ENCODE results near the gene LMF1.

LMF1 gene

DNA sequence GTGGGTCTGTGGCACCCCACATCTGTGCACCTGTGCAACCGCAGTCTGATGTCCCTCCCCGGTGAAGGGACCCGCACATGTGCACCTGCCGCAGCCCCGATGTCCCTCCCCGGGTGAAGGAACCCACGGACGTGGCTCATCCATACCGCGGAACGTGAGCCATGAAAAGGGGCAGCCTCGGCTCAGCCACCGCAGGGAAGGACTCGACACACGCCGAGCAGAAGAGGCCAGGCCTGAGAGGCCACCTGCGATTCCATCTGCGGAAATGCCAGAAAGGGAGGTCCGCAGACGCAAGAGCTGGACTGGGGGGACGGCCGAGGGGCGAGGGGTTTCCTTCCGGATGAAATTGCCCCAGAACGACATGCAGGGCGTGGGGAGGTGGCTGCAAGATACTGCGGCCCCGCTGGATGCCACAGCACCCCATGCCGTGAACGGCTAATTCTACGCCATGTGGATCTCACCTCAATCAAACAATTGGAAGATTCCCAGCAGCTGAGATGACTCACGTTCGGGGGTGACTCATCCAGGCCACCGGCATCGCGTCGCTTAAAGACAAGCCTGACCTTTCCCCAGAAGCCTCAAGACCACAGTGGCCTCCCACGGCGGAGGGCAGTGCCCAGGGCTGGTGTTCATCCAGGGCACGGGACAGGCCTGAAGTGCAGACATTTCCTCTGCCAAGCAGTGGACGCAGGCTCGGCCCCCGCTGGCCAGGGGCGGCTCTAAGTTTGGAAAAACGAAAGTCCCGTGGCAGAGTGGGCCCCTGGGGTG, 31.8 kb upstream of the LMF1 start:
- no peak for DNase-seq

DNA sequence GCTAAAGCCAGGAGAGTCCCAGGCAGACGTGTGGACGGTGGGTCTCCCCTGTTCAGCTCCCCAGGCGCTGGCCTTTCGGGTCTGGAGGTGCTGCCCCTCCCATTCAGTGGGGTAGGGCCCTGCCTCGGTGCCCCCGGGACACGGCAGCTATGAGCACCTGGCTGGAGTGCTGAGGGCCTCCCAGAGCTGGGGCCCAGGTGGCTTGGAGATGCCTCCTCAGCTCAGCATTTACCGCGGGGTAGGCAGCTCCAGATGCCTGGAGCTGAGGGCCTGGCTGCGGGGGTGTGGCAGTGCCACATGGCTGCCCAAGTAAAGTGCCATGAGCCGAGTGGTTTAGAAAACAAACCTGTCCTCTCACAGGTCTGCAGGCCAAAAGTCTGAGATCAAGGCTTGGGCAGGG, 30.3 kb upstream of the LMF1 start:
- DNase-seq, result no peak

- DNase-seq, result no peak
These were observed 29.8 kb upstream of the LMF1 start for GRCh38 chr16:1000608-1001007.

- no peak for DNase-seq
These were observed 28.9 kb upstream of the LMF1 start for GRCh38 chr16:999677-1000076.

- DNase-seq, result no peak
These were observed 27.8 kb upstream of the LMF1 start for GRCh38 chr16:998615-999014.

- no peak for DNase-seq
These were observed 27.4 kb upstream of the LMF1 start for GRCh38 chr16:998211-998610.

- DNase-seq, result no peak
These were observed 26.8 kb upstream of the LMF1 start for GRCh38 chr16:997440-998051.

- no peak for DNase-seq
These were observed 25.9 kb upstream of the LMF1 start for GRCh38 chr16:996681-997080.

DNA sequence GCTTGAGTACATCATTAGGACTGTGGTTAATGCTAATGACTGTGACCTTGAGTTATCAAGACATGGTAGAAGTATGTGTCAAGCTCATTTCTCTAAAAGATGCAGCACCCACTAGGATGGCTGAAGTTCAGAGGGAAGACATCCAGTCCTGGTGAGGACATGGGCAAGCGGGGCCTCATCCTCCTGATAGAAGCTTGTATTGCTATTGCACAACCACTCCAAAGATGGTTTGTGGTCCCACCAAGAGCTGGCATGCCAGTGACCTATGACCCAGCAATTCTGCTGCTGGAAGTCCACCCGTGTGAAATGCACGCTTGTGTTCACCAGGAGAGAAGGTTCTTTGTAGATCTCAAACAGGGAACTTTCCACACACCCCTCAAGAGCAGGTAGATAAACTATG, 25.0 kb upstream of the LMF1 start:
- no peak for DNase-seq

GRCh38 chr16:995087-995486, 24.3 kb upstream of the LMF1 start:
- no peak for DNase-seq

GRCh38 chr16:993731-994130, 22.9 kb upstream of the LMF1 start:
- no peak for DNase-seq

GRCh38 chr16:991773-992172, 21.0 kb upstream of the LMF1 start:
- no peak for DNase-seq

DNA sequence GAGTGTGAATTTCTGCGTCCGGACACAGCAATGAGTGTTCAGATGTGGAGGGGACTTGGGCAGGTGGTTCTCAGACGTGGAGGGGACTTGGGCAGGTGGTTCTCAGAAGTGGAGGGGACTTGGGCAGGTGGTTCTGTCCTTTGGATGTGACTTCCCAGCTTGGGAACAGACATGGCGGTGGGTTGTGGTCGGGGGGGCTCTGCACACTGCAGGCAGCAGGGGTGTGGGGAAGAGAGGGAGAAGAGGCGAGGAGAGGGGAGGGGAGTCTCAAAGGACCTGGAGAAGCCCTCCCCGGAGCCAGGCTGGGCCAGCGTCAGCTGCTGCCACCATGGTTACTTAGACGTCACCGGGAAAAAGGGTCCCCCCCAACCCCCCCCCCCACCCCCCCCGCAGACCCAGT, 20.6 kb upstream of the LMF1 start:
- DNase-seq, result no peak

GRCh38 chr16:990516-991291, 19.9 kb upstream of the LMF1 start:
- DNase-seq, result no peak

DNA sequence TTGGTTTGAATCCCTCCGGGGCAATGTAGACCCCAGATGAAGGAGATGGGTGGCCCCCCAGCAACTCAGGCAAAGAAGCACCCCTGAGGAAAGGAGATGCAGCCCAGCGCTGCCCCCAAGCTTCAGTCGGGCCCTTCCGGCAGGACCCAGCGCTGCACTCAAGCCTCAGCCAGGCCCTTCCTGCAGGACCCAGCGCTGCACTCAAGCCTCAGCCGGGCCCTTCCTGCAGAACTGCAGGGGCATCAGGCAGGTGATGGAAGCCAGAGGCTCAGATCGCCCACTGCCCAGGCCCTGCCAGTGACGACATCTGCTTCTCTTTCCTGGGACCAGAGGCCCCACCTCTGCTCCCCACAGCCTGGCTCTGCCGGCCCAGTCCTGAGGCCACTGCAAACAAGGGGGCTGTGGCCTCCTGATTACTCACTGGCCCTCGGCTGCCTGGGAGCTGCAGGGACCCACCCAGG, 18.6 kb upstream of the LMF1 start:
- no peak for DNase-seq

DNA sequence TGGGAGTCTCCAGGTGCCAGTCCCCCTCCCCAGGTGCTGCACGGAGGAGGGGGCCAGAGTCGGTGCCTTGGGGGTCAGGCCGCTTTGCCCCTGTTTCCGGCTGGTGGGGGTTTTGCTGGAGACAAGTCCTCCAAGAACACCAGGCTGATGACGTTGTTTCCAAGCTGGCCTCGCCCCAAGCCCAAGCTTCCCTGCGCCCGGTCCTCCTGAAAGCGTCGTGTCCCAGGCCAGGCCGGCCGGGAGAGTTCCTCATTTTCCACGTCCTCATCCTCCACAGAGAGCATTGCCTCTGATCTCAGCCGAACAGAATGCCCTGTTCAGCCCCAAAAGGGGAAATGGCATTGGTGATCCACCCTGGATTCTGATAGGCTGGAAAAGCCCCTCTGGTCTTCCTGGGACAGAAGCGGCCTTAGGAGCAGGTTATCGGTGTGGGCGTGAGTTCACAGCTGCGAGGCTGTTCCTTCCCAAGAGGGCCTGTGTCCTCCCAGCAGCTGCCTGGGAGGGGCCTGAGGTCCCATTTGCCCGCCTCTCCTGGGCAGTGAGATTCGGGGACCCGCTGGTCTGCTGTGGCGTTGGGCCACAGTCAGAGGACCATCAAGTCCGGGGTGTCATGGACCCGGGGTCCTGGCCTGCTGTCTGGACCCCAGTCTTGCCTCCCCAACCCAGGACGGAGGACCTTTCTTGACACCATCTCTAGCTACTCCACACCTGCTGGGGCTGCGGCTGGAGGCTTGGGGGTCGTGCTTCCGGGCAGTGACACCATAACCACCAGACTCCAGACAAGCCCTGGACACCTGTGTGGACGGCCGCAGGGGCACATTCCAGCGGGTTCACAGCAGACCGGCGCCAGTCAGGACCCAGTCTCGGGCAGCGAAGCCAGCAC, 17.9 kb upstream of the LMF1 start:
- DNase-seq, result no peak

- no peak for DNase-seq
These were observed 17.1 kb upstream of the LMF1 start for GRCh38 chr16:987906-988305.

DNA sequence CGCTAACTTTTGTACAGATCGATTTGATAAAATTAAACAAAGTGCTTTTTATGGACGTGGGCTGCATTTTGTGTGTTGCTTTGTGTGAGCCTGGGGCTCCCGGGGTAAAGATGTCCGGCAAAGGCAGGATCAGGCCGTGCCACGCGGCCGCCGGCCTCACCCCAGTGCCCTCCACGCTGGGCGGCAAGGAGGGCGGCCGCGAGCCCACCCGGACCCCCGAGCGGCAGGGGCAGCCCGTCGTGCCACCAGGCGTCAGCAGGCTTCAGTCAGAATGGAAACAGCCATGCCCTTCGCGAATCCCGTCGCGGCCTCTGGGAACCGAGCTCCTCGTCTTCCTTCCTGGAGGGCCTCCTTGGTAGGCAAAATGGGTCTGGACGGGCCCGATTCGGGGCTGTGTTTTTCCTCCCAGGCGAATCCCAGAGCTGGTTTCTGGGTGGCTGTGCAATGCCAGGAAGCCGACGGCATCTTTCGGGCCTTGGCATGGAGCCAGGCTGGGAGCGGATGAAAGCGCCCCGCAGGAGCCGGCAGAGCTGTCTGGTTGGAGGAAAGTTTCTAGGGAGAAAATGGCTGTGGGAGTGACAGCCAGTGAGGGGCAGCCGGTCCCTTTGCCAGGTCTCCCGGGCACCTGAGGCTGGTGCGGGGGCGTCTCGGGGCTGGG, 16.3 kb upstream of the LMF1 start:
- no peak for DNase-seq

DNA sequence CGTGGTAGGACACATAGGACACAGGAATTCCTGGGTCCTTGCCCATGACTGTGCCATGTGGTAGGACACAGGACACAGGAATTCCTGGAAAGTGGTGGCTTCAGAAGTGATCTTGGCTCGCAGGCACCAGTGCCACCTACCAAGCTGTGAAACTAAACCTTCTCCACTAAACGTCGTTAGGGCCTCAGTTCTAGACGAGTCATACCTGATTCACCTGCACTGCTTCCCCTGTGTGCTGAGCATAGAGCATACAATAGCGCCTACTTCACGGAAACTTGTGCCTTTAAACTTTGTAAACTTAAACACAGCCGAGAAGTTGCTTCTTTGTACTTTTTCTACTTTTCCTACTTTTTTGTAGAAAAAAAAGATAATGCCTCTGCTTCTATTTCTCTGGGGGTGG, 15.6 kb upstream of the LMF1 start:
- DNase-seq, result no peak

GRCh38 chr16:985646-986400, 15.0 kb upstream of the LMF1 start:
- DNase-seq, result no peak

DNA sequence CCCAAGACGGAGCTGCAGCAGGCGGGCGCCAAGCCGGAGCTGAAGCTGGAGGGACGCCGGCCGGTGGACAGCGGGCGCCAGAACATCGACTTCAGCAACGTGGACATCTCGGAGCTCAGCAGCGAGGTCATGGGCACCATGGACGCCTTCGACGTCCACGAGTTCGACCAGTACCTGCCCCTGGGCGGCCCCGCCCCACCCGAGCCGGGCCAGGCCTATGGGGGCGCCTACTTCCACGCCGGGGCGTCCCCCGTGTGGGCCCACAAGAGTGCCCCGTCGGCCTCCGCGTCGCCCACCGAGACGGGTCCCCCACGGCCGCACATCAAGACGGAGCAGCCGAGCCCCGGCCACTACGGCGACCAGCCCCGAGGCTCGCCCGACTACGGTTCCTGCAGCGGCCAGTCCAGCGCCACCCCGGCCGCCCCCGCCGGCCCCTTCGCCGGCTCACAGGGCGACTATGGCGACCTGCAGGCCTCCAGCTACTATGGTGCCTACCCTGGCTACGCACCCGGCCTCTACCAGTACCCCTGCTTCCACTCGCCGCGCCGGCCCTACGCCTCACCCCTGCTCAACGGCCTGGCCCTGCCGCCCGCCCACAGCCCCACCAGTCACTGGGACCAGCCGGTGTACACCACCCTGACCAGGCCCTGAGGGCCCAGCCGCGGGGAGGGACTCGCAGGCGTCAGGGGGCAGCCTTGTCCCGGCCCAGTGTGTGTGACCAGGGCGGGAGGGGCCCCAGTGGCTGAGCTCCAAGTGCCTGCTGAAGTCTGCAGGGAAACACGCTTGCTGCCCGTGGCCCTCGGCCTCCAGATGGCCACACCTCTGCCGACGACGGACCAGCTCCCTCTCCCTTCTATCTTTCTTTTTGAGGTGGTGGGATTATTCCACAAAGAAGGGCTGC, 14.2 kb upstream of the LMF1 start:
- DNase-seq, result no peak
